ENCODE data around the gene MYRIP. TPM values are rescaled to one million over a fixed set of nuclear protein-coding genes. Genes with fewer than 3 reads are reported as not detected.

Gene MYRIP
- total and polyA plus RNA-seq, 10 of the 15 experiments (the other 5 are each of a cell fraction or from before 2014, with no cell fraction given): 0.03 to 0.08 (median 0.04) TPM; not detected in 6

- TF ChIP-seq PKNOX1 (IDR thresholded peaks at IDR 0.05): no peak
- TF ChIP-seq E4F1 (IDR thresholded peaks at IDR 0.05; ENCODE audit: borderline replicate concordance, partially characterized antibody): no peak
These were observed 292.8 kb downstream of the MYRIP start (continued) for GRCh38 chr3:40102182-40102581.

GRCh38 chr3:40103829-40104228, 294.4 kb downstream of the MYRIP start:
- Histone ChIP-seq H3K27me3 (replicated peaks in 1 of 2; ENCODE audit: control insufficient read depth in 2 of 2, insufficient read depth in 2 of 2, low read length in 1 of 2) (no peaks in the 10 kb centered on the region), H2AFZ (ENCODE audit: control insufficient read depth, low read depth, low read length) (no peak overlapping the region), H3K4me2 (ENCODE audit: control insufficient read depth, insufficient read depth) (no peak overlapping the region), H3K9ac (ENCODE audit: control insufficient read depth, insufficient read depth, low read length) (no peak overlapping the region), H3K36me3 (ENCODE audit: control insufficient read depth in 2 of 2, insufficient read depth in 2 of 2, low read length in 1 of 2) (no peaks in the 10 kb centered on the region), H3K27ac (ENCODE audit: control insufficient read depth, insufficient read depth) (no peak overlapping the region), H4K20me1 (ENCODE audit: control insufficient read depth, insufficient read depth) (no peaks in the 10 kb centered on the region), H3K4me1 (ENCODE audit: control insufficient read depth, insufficient read depth, low read length) (no peaks in the 10 kb centered on the region), H3K9me3 (replicated peaks; ENCODE audit: control insufficient read depth, insufficient read depth, low read length) (no peaks in the 10 kb centered on the region), H3K79me2 (ENCODE audit: control insufficient read depth, insufficient read depth, low read length) (no peaks in the 10 kb centered on the region), H3K4me3 (no peak overlapping the region)
- ChIA-PET POLR2A (no interaction called here), RAD21 (ENCODE audit: unreplicated experiment) (no interaction called here), CTCF (no interaction called here), SMC1A (ENCODE audit: uncharacterized antibody, unreplicated experiment) (no interaction called here)
- ATAC-seq (no peak), FAIRE-seq (no peak), DNase-seq (ENCODE audit: low read depth, low spot score) (no peak)
- no TSS peak for BruUV-seq (replicated peaks)
- in situ Hi-C loops (cut with MboI) (no loop called here), intact Hi-C loops (cut with micrococcal nuclease; ENCODE audit: unreplicated experiment) (no loop called here)
- TF ChIP-seq ATF3 (IDR thresholded peaks at IDR 0.05; ENCODE audit: borderline replicate concordance, extremely low read depth, low read depth, low read length): no peak
- no peak for TF ChIP-seq CREB1 (IDR thresholded peaks at IDR 0.05; ENCODE audit: low read depth)
- TF ChIP-seq CBX5 (IDR thresholded peaks at IDR 0.05; ENCODE audit: low read depth): no peak
- TF ChIP-seq NKRF (conservative IDR thresholded peaks at IDR 0.05): no peak
- no peak for TF ChIP-seq BCLAF1 (IDR thresholded peaks at IDR 0.05)

Data from GM12878 (cell line).